GM12878 (cell line): ENCODE measurements around the gene SMIM10L1. TPM values are rescaled to one million over a fixed set of nuclear protein-coding genes. Genes with fewer than 3 reads are reported as not detected.

ENCODE experiments used
- ATAC-seq: fragments of 200-7000 bp; cut with Tn5 transposase; 3 replicates; pipeline ENCODE4 v1.9.1; 2020; ENCODE audit warnings: mild to moderate bottlenecking, moderate library complexity
- BruUV-seq: library from RNA; stranded (reverse); fragments of 400-500 nt; replicated peaks from 2 replicates; lab custom pipeline; 2021; lab: Mats Ljungman, UMichigan
- CTCF ChIA-PET: fragments of 300-600 bp; sonication (Branson Sonifier 250); formaldehyde crosslinking; extraction: SDS; loops from one replicate; lab custom pipeline; 2021; ENCODE audit warnings: inconsistent platforms; lab: Yijun Ruan, JAX
- POLR2A ChIA-PET: fragments of 350-600 bp; formaldehyde crosslinking; extraction: SDS; loops from one replicate; lab custom pipeline; 2021; ENCODE audit warnings: inconsistent platforms; lab: Charles Lee
- RAD21 ChIA-PET: fragments of 300-600 bp; sonication (Branson Sonifier 250); formaldehyde crosslinking; loops from one replicate; lab custom pipeline; 2023; ENCODE audit warnings: antibody characterized with exemption; ENCODE audit not compliant: unreplicated experiment; lab: Charles Lee
- SMC1A ChIA-PET: fragments of 300-600 bp; sonication (Branson Sonifier 250); formaldehyde crosslinking; loops from one replicate; lab custom pipeline; 2023; ENCODE audit not compliant: unreplicated experiment, uncharacterized antibody; lab: Charles Lee
- DNase-seq: peaks from one replicate; pipeline ENCODE4 v3.0.0-alpha.2; 2011; ENCODE audit warnings: low read depth, low spot score
- FAIRE-seq: peaks from 3 replicates; lab custom pipeline; 2011; peaks lifted over from hg19 to GRCh38; lab: Jason Lieb, UNC
- H2AFZ ChIP-seq: 2 replicates; pipeline ENCODE4 v1.6.0; 2011; ENCODE audit warnings: low read depth, low read length, control low read depth; ENCODE audit not compliant: control insufficient read depth
- H3K27ac ChIP-seq: 2 replicates; pipeline ENCODE4 v1.5.1; 2011; ENCODE audit warnings: control low read depth; ENCODE audit not compliant: control insufficient read depth, insufficient read depth
- H3K27me3 ChIP-seq, 2 experiments: replicated peaks in 1 of 2; 2 replicates each; pipeline versions ENCODE4 v1.6.0 to v1.6.1; 2011; ENCODE audit warnings: low read length in 1 of 2; ENCODE audit not compliant: control insufficient read depth in 2 of 2, insufficient read depth in 2 of 2
- H3K36me3 ChIP-seq, 2 experiments: 2 replicates each; pipeline ENCODE4 v1.5.1; 2011; ENCODE audit warnings: low read length in 1 of 2; ENCODE audit not compliant: control insufficient read depth in 2 of 2, insufficient read depth in 2 of 2
- H3K4me1 ChIP-seq: 2 replicates; pipeline ENCODE4 v1.6.1; 2011; ENCODE audit warnings: mild to moderate bottlenecking, low read length, moderate library complexity, mixed read lengths; ENCODE audit not compliant: control insufficient read depth, insufficient read depth
- H3K4me2 ChIP-seq: 2 replicates; pipeline ENCODE4 v1.6.0; 2011; ENCODE audit warnings: control low read depth; ENCODE audit not compliant: control insufficient read depth, insufficient read depth
- H3K4me3 ChIP-seq: fragments of 200-600 bp; sonication (generic); 2 replicates; pipeline ENCODE4 v1.5.1; 2016
- H3K79me2 ChIP-seq: 2 replicates; pipeline ENCODE4 v1.6.0; 2011; ENCODE audit warnings: low read length; ENCODE audit not compliant: control insufficient read depth, insufficient read depth
- H3K9ac ChIP-seq: 2 replicates; pipeline ENCODE4 v1.8.0; 2011; ENCODE audit warnings: low read length, control low read depth, mixed read lengths; ENCODE audit not compliant: control insufficient read depth, insufficient read depth
- H3K9me3 ChIP-seq: replicated peaks from 3 replicates; pipeline ENCODE4 v1.5.1; 2011; ENCODE audit warnings: mild to moderate bottlenecking, low read length; ENCODE audit not compliant: control insufficient read depth, insufficient read depth
- H4K20me1 ChIP-seq: 2 replicates; pipeline ENCODE4 v1.6.0; 2011; ENCODE audit not compliant: control insufficient read depth, insufficient read depth
- CREB1 ChIP-seq: IDR thresholded peaks from 2 replicates; pipeline ENCODE4 v1.6.1; 2012; ENCODE audit warnings: low read depth, mild to moderate bottlenecking, inconsistent platforms
- DPF2 ChIP-seq: fragments of 450-650 bp; IDR thresholded peaks from 2 replicates; pipeline ENCODE4 v1.6.1; 2017; ENCODE audit warnings: mild to moderate bottlenecking
- ETV6 ChIP-seq, 2 experiments: fragments of 450-650 bp in 1 of 2; IDR thresholded peaks in 1 of 2; conservative IDR thresholded peaks in 1 of 2; 2 replicates each; pipeline ENCODE4 v1.6.1; 2014; ENCODE audit warnings: antibody characterized with exemption in 1 of 2, borderline replicate concordance in 1 of 2, low read depth in 1 of 2, mild to moderate bottlenecking in 1 of 2, moderate library complexity in 1 of 2
- IKZF1 ChIP-seq: fragments of 450-650 bp; conservative IDR thresholded peaks from 2 replicates; pipeline ENCODE4 v1.6.1; 2017; ENCODE audit warnings: antibody characterized with exemption, mild to moderate bottlenecking
- IRF3 ChIP-seq: fragments of 450-650 bp; IDR thresholded peaks from 2 replicates; pipeline ENCODE4 v1.6.1; 2014; ENCODE audit warnings: mild to moderate bottlenecking
- MEF2A ChIP-seq: IDR thresholded peaks from 2 replicates; pipeline ENCODE4 v1.6.1; 2011; ENCODE audit warnings: low read depth, mild to moderate bottlenecking, low read length, moderate library complexity; ENCODE audit not compliant: insufficient read depth
- MLLT1 ChIP-seq: fragments of 450-650 bp; IDR thresholded peaks from 2 replicates; pipeline ENCODE4 v1.6.1; 2016; ENCODE audit warnings: mild to moderate bottlenecking
- MTA3 ChIP-seq: IDR thresholded peaks from 2 replicates; pipeline ENCODE4 v1.6.1; 2012; ENCODE audit warnings: low read length, inconsistent platforms, borderline replicate concordance
- NFIC ChIP-seq: IDR thresholded peaks from 2 replicates; pipeline ENCODE4 v1.6.1; 2012; ENCODE audit warnings: low read depth, mild to moderate bottlenecking, inconsistent platforms, low read length, moderate library complexity
- NFYA ChIP-seq: IDR thresholded peaks from 2 replicates; pipeline ENCODE4 v1.6.1; 2011; ENCODE audit warnings: low read depth, mild to moderate bottlenecking, low read length, improper control_type of control experiment, borderline replicate concordance
- NR2C1 ChIP-seq: fragments of 450-650 bp; IDR thresholded peaks from 2 replicates; pipeline ENCODE4 v1.6.1; 2017; ENCODE audit warnings: antibody characterized with exemption, mild to moderate bottlenecking, moderate library complexity
- PAX5 ChIP-seq: IDR thresholded peaks from 2 replicates; pipeline ENCODE4 v1.6.1; 2011; ENCODE audit warnings: low read depth, low read length, borderline replicate concordance
- RAD51 ChIP-seq: fragments of 450-650 bp; IDR thresholded peaks from 2 replicates; pipeline ENCODE4 v1.6.1; 2016; ENCODE audit warnings: moderate library complexity, mild to moderate bottlenecking, inconsistent platforms
- RCOR1 ChIP-seq: conservative IDR thresholded peaks from 2 replicates; pipeline ENCODE4 v1.6.1; 2012; ENCODE audit warnings: low read depth, low read length, improper control_type of control experiment
- SIN3A ChIP-seq: IDR thresholded peaks from 2 replicates; pipeline ENCODE4 v1.6.1; 2012; ENCODE audit warnings: low read depth, low read length, improper control_type of control experiment
- SMAD1 ChIP-seq: fragments of 450-650 bp; IDR thresholded peaks from 2 replicates; pipeline ENCODE4 v1.6.1; 2018; ENCODE audit warnings: mild to moderate bottlenecking, low read depth; ENCODE audit not compliant: partially characterized antibody
- SMARCA5 ChIP-seq: fragments of 450-650 bp; IDR thresholded peaks from 2 replicates; pipeline ENCODE4 v1.6.1; 2017; ENCODE audit warnings: mild to moderate bottlenecking
- SPI1 ChIP-seq: IDR thresholded peaks from 2 replicates; pipeline ENCODE4 v1.6.1; 2011; ENCODE audit warnings: low read depth, mild to moderate bottlenecking, low read length, moderate library complexity, borderline replicate concordance; ENCODE audit not compliant: insufficient read depth
- STAT1 ChIP-seq: fragments of 450-650 bp; conservative IDR thresholded peaks from 2 replicates; pipeline ENCODE4 v1.6.1; 2014; ENCODE audit warnings: antibody characterized with exemption, mild to moderate bottlenecking
- TARDBP ChIP-seq: IDR thresholded peaks from 2 replicates; pipeline ENCODE4 v1.6.1; 2016; ENCODE audit warnings: borderline replicate concordance
- USF2 ChIP-seq: IDR thresholded peaks from 2 replicates; pipeline ENCODE4 v1.6.1; 2011; ENCODE audit warnings: low read depth, low read length, improper control_type of control experiment, borderline replicate concordance
- ZNF384 ChIP-seq: IDR thresholded peaks from 2 replicates; pipeline ENCODE4 v1.6.1; 2012; ENCODE audit warnings: low read depth, mild to moderate bottlenecking, low read length, improper control_type of control experiment, borderline replicate concordance
- WGBS: methylation state at CpG from one replicate; pipeline ENCODE4 v1.1.6; 2016; ENCODE audit warnings: low lambda C conversion rate; ENCODE audit not compliant: insufficient replicate concordance, insufficient coverage; ENCODE audit errors: missing lambda C conversion rate; 5-methylcytosine and 5-hydroxymethylcytosine counted together
- in situ Hi-C: fragments of 300-500 bp; cut with MboI; formaldehyde crosslinking; loops from 9 replicates; pipeline ENCODE4 v1.14.3; 2018; ENCODE audit warnings: mixed read lengths
- intact Hi-C: fragments of 100-400 bp; cut with micrococcal nuclease; formaldehyde crosslinking; loops from one replicate; pipeline ENCODE4 v1.14.2; 2022; ENCODE audit not compliant: unreplicated experiment
- polyA plus RNA-seq, 11 experiments: library from polyadenylated mRNA; depleted of rRNA in 4 of 11; unstranded in 6 of 11; stranded (reverse) in 5 of 11; fragments of >200 nt; fragmentation: Nextera tagmentation in 4 of 11; fragmentation: Illumina TruSeq in 1 of 11; extraction: Ambion mirVana in 4 of 11; extraction: Trizol in 1 of 11; gene quantifications; 1 replicate in 1 of 11; 2 replicates in 10 of 11; pipeline versions ENCODE4 v1.2.1 to v1.2.3, GENCODE V29; 2011 to 2016; ENCODE audit warnings: inconsistent platforms in 2 of 11, missing spikeins in 2 of 11, low read depth in 1 of 11
- total RNA-seq, 4 experiments: library from RNA; depleted of rRNA in 3 of 4; stranded (reverse); fragments of >200 nt in 3 of 4; fragmentation: Illumina TruSeq in 1 of 4; extraction: Trizol in 1 of 4; gene quantifications; 2 replicates each; pipeline versions ENCODE4 v1.2.1 to v1.2.3, GENCODE V29; 2013 to 2021

SMIM10L1 gene
- total and polyA plus RNA-seq, 10 of the 15 experiments (the other 5 are each of a cell fraction or from before 2014, with no cell fraction given) = 3.3 to 10.5 (median 7.6) TPM

GRCh38 chr12:11183011-11183410 lies 12.0 kb downstream of the SMIM10L1 start (continued):
- no peak for TF ChIP-seq USF2
- TF ChIP-seq NFYA = no peak
- peak; percentile 42; the same call in 1 of the 2 replicates for TF ChIP-seq NFIC
- TF ChIP-seq SMAD1 = no peak
- no peak for TF ChIP-seq SIN3A
- TF ChIP-seq NR2C1 = no peak
- no peak for TF ChIP-seq SPI1
- TF ChIP-seq PAX5 = no peak
- TF ChIP-seq IRF3 = no peak
- no peak for TF ChIP-seq RAD51
- TF ChIP-seq ETV6 (conservative IDR thresholded peaks at IDR 0.05 in 1 of 2, IDR thresholded peaks at IDR 0.05 in 1 of 2; ENCODE audit: borderline replicate concordance in 1 of 2, low read depth in 1 of 2) = no peak

GRCh38 chr12:11186837-11187236 lies 15.8 kb downstream of the SMIM10L1 start, which contains the start of gene TAS2R42:
TSS of gene TAS2R42 (minus strand) at chr12:11186937. CDS start at chr12:11186937, 0 bp downstream.
- Histone ChIP-seq H3K27ac (no peak within 1 kb of the TSS), H3K9me3 (no peaks in the 10 kb centered on the region), H2AFZ (no peak within 1 kb of the TSS), H3K4me1 (no peaks in the 10 kb centered on the region), H3K36me3 (no peaks in the 10 kb centered on the region), H4K20me1 (no peaks in the 10 kb centered on the region), H3K4me2 (no peak within 1 kb of the TSS), H3K4me3 (no peak within 1 kb of the TSS), H3K27me3 (no peaks in the 10 kb centered on the region), H3K9ac (no peak within 1 kb of the TSS), H3K79me2 (no peaks in the 10 kb centered on the region)
- TF ChIP-seq CREB1 = no peak
- TF ChIP-seq RCOR1 = no peak
- no peak for TF ChIP-seq STAT1
- TF ChIP-seq DPF2 = no peak
- TF ChIP-seq IKZF1 = no peak
- TF ChIP-seq MEF2A = no peak
- TF ChIP-seq NFIC = no peak
- no peak for TF ChIP-seq MTA3
- no peak for TF ChIP-seq RAD51
- no peak for TF ChIP-seq MLLT1
- TF ChIP-seq TARDBP = no peak
- no peak for TF ChIP-seq SMARCA5
- TF ChIP-seq ZNF384 = no peak
- ATAC-seq (no peak), DNase-seq (no peak), FAIRE-seq (no peak)
- intact Hi-C loops (no loop called here), in situ Hi-C loops (no loop called here)
- WGBS = 69% methylated on average over 2 of the region's 2 CpGs
- ChIA-PET CTCF (interaction anchor here (3.1 kb wide), 1 partner anchor 13 kb away, joined by 12 read pairs; no protein-coding TSS in a partner anchor), SMC1A (interaction anchor here (1.5 kb wide), 1 partner anchor 10 kb away, joined by 5 read pairs; no protein-coding TSS in a partner anchor), POLR2A (no interaction called here), RAD21 (no interaction called here)
- no TSS peak for BruUV-seq
